ENCODE measurements around the gene RUVBL1. TPM values are rescaled to one million over a fixed set of nuclear protein-coding genes. Genes with fewer than 3 reads are reported as not detected.

The RUVBL1 gene
- total and polyA plus RNA-seq, 10 of the 15 experiments (the other 5 are each of a cell fraction or from before 2014, with no cell fraction given): 15.2 to 142 (median 84.2) TPM

DNA sequence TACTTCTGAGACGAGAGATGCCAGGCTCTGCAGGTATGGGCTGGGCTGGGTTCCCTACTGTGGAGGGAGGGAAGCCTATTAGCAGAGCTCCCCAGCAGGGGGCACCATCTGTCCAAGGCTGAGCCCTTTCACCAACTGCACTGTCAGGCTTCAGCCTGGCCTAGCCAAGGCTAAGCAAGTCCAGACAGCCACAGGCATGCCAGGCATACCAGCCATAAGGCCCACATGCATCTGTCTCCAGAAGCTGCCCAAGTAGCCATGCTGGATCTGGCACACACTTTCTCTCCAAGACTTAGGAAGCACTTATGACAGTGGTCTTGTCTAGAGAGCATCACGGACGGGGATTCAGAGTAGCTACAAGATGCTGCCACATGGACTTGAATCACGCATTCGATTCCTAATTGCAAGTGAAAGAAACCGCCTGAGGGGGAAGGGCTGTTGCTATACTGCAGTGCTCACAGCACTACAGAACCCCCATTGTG is 28.3 kb downstream of the RUVBL1 start (continued):
- TF ChIP-seq ZNF592 (IDR thresholded peaks at IDR 0.05) (no peak), CEBPB (IDR thresholded peaks at IDR 0.05; ENCODE audit: borderline replicate concordance in 1 of 2, low read depth in 2 of 2, low read length in 2 of 2) (no peak), BMI1 (IDR thresholded peaks at IDR 0.05; ENCODE audit: borderline replicate concordance) (no peak), MAX (IDR thresholded peaks at IDR 0.05; ENCODE audit: low read depth, low read length) (no peak), STAT1 (conservative IDR thresholded peaks at IDR 0.05) (no peak)
- TF ChIP-seq, protein P1, sequence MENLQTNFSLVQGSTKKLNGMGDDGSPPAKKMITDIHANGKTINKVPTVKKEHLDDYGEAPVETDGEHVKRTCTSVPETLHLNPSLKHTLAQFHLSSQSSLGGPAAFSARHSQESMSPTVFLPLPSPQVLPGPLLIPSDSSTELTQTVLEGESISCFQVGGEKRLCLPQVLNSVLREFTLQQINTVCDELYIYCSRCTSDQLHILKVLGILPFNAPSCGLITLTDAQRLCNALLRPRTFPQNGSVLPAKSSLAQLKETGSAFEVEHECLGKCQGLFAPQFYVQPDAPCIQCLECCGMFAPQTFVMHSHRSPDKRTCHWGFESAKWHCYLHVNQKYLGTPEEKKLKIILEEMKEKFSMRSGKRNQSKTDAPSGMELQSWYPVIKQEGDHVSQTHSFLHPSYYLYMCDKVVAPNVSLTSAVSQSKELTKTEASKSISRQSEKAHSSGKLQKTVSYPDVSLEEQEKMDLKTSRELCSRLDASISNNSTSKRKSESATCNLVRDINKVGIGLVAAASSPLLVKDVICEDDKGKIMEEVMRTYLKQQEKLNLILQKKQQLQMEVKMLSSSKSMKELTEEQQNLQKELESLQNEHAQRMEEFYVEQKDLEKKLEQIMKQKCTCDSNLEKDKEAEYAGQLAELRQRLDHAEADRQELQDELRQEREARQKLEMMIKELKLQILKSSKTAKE (IDR thresholded peaks at IDR 0.05; ENCODE audit: low read depth, poor library complexity, severe bottlenecking): no peak
